K562 (cell line): ENCODE results near the gene GSPT2.
"Not testable (repeated sequence)": the region's sequence is repeated elsewhere in the genome, so short reads cannot be mapped to it uniquely, and the experiment has no call there.

Source experiments
- GATA2 ChIP-seq: sonication (generic); formaldehyde crosslinking; IDR thresholded peaks from 2 replicates; pipeline ENCODE4 v1.4.0; 2020; ENCODE audit warnings: mild to moderate bottlenecking, missing genetic modification reagents
- JUND ChIP-seq, 2 experiments: IDR thresholded peaks; 2 replicates in 1 of 2; 3 replicates in 1 of 2; pipeline ENCODE4 v1.6.1; 2011; ENCODE audit warnings: borderline replicate concordance in 2 of 2, low read depth in 2 of 2, low read length in 2 of 2, improper control_type of control experiment in 1 of 2, missing biosample characterization in 1 of 2, missing genetic modification characterization in 1 of 2, missing genetic modification reagents in 1 of 2

DNA sequence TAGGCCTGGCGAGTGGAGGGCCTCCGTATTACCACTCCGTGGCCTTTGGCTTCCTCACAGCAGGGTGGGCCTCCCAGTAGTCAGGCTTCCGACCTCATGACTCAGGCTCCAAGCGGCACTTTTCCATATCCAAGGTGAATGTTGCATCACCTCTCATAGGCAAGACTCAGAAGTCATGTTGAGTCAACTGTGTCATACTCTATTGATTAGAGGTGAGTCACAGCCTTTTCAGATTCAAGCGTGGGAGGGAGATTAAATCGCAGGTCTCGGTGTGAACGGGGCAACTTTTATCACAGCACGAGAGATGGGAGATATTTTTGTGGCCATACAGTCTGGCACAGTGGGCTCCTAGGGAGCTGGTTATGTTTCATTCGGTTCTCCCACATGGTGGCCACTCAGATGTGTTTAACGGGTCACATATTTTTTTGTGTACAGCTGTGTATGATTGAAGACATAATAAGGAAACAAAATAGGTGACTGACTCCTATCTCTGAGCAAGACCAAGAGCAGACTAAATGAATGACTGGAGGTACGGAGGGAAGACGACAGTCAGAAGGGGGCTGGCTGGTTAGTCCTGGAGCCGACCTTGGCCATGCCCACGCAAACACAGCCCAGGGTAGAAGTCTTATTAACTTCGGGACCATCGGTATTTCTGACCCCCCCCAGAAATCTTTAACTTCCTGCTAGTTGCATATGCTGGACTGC is 30.1 kb upstream of the GSPT2 start:
- not testable (repeated sequence) for TF ChIP-seq GATA2 (CRISPR knock-in tag); JUND (IDR thresholded peaks at IDR 0.05; ENCODE audit: borderline replicate concordance, low read depth, low read length); JUND (tag; IDR thresholded peaks at IDR 0.05; ENCODE audit: borderline replicate concordance, low read depth, low read length)
